GM21723 (cell line): ENCODE results near the gene TPSD1.
"Not testable (repeated sequence)": the region's sequence is repeated elsewhere in the genome, so short reads cannot be mapped to it uniquely, and the experiment has no call there.

Source experiments
- ATAC-seq: cut with Tn5 transposase; IDR thresholded peaks from one replicate; pipeline ENCODE4 v1.9.1; 2021; ENCODE audit warnings: mild to moderate bottlenecking, moderate library complexity; ENCODE audit not compliant: unreplicated experiment

Gene TPSD1

DNA sequence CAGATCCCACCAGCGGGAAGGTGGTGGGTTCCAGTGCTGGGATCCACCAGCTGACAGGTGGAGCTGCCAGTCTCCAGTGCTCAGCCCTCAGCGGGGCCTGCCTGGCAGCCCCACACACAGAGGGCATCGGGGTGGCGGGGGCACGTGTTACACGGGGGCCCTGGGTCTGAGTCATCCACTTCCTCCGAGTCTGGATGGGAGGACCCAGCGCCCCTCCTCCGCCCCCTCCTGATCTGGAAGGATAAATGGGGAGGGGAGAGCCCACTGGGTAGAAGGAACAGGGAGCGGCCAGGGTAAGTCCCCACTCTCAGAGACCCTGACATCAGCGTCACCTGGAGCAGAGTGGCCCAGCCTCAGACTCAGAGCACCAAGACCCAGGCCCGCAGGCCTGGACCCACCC, 15.4 kb upstream of the TPSD1 start, which contains the start of gene TPSAB1:
TPSAB1 (plus strand) TSS at position 270 of the 400 bp plus-strand sequence. CDS start 234 bp downstream, outside the sequence.
- ATAC-seq, result not testable (repeated sequence)

DNA sequence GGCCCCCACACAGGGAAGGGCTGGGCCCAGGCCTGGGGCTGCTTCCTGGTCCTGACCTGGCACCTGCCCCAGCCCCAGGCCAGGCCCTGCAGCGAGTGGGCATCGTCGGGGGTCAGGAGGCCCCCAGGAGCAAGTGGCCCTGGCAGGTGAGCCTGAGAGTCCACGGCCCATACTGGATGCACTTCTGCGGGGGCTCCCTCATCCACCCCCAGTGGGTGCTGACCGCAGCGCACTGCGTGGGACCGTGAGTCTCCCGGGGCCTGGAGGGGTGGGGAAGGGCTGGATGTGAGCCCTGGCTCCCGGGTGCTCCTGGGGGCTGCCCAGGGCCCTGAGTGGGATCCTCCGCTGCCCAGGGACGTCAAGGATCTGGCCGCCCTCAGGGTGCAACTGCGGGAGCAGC, 14.8 kb upstream of the TPSD1 start:
- not testable (repeated sequence) for ATAC-seq

DNA sequence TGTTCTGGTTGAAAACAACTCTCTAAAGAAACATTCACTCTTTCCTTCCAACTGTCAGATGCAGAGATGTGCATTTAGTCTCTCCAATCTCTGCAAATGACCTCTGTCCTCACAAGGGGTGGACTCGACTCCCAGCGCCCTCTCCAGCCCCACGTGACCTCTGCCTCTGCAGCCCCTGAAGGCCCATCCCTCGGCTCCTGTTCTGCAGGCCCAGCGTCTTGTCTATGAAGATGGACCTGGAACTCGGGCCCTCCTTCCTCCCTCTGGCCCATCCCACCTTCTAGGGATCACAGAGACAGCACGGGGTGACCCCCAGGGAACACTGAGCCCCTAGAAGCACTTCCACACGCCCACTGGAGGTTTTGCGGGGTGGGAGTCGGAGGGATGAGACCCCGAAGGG, 12.5 kb upstream of the TPSD1 start:
- ATAC-seq, result not testable (repeated sequence)

DNA sequence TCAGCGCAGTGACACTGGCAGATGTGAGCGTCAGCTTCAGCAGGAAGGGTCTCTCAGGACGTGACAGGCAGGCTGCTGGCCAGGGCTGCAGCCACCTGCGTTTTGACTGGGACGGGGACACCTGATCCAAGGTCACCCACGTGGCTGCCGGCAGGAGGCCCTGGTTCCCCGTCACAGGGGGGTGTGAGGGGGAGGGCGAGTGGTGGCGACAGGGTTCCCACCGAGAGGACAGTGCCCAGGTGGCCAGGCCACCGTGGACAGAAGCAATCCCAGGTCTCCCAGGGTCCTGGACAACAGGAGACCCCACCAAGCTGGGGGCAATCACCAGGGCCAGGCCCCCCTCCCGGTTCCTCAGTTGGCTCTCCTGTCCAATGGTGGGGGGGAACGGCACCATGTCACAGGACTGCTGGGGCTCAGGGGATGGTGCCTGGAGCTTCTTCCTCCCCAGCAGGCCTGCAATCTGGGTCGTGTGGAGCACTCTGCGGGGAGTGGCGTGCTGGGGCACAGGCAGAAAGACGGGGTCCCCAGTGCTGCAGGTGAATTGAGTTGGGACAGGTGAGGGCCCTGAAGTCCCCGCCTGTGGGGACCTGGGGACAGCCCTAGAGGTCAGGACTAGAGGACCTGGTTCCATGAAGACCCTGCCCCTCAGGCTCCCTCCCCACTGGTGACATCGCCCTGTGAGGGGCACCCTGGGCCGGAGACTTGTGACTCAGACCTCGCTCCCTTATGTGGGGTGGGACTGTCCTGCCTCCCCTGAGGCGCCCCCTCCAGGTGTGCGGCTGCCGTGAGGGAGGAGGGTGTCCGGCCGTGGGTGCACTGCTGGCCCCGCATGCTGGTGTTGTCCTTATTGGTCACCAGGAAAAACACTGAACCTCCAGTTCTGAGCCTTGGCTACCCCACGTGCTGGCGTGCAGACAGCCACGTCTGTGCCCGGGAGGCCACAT, 11.7 kb upstream of the TPSD1 start:
- ATAC-seq, result not testable (repeated sequence)

DNA sequence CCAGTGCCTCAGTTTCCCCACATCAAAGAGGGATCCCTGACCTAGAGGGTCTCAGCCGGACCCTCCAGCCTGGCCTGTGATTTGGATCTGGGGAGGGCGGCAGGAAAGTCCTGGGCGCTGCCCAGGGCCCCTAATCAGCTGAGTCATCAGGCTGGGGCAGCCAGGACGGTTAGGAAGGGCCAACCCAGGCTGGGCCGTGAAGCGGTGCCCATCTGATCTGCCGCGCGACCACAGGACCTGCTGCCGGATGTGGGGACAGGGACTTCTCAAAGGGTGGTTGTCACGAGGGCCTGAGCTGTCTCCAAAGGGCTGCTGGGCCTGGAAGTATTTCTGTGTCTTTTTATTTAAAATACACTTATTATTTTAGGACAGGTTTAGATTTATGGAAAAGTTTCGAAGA, 11.0 kb upstream of the TPSD1 start:
- no peak for ATAC-seq

DNA sequence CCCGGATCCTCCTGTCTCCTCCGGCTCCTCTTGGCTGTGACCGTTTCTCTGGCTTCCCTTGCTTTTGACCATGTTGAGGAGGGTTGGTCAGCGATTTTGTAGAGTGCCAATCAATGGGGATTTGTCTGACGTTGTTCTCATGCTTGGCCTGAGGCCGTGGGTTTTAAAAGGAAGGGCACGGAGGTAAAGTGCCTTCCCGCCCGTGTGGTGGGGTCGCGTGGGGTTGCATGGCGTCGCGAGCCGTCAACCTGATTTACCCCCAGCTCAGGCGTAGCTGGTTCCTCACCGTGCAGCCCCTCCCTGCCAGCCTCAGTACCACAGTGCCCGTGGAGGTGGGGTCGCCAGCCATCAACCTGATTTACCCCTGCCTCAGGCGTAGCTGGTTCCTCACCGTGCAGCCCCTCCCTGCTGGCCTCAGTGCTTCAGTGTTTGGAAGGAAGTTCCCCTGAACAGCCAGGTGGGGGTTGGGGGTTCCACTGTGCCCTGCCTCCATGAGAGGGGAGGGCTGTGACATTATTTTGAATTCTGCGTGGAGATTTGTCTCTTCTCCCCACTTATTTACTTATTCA, 10.3 kb upstream of the TPSD1 start:
- ATAC-seq, result no peak

DNA sequence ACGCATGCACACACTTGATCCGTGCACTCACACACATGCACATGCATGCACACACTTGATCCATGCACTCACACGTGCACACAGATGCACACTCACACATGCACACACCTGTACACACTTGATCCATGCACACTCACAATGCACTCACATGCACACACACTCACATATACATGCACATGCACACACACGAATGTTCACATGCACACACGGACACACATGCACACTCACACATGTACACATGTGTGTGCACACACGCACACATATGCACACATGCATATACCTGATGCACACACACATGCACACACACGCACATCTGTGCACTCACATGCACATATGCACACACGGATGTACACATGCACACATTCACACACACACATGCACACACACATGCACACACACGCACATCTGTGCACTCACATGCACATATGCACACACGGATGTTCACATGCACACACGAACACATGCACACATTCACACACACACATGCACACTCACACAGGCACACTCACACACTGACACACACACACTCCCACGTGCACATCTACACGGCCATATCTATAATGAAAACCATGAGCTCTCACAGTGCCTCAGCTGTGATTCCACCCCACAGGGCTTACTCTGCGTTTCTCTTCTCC, 7.8 kb upstream of the TPSD1 start:
- ATAC-seq, result not testable (repeated sequence)

DNA sequence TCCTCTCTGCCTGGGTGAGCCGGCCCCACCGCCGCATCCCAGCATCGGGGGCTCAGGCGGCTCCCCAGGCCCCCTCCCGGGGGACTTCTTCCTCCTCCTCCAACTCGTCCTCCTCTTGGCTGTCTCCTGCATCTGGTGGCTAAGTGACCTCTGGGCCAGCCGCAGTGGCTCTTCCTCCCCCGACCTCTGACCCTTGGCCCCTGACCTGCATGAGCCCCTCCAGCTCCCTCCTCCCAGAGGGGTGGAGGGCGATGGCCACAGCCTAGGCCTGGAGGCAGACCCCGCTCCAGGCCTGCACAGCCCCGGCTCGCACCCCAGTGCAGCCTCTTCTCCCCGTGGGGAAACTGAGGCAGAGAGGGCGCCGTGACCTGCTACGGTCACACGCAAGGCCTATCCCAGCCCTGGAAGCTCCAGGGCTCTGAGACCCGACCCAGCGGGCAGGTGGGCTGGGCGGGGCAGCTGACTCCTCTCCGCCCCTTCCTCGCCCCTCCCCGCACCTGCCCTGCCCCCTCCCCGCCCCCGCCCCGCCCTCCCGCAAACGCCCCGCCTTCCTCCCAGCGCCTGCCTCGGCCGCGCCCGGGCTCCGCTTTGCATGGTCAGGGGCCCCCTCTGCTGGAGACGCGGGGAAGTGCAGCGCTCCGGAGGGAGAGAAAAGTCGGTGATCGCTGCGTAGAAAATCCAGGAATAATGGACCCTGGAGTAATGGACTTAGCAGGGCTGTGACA, 6.7 kb upstream of the TPSD1 start:
- not testable (repeated sequence) for ATAC-seq

DNA sequence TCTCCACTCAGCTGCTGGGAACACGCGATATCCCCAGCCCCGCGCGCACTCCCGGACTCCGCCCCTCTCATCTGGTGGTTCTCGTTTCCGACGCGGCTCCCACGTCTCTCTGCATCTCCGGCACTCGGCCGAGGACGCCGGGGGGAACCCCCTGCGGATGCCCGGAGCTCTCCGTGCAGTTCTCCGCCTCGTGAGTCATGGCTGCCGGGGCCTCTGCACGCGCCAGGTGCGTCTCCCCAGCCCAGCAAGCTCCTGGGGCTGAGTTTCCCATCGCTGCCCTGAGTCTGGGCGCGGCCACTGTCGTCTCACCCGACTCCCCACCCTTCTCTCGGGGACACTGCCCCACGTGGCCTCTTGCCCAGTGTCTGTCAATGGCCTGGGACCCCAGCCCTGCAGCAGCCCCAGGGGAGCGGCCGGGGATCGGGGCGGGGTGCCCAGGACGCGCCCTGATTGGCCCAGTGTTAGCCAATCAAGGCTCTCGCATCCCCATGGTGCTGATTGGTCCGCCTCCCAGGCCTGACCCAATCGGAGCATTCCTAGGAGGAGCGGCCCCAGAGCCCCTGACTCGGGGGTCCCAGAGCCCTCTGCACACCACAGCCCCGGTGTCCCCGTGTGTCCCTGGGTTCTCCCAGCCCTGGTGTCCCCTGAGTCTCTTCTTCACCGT, 2.0 kb upstream of the TPSD1 start:
- ATAC-seq, result not testable (repeated sequence)

DNA sequence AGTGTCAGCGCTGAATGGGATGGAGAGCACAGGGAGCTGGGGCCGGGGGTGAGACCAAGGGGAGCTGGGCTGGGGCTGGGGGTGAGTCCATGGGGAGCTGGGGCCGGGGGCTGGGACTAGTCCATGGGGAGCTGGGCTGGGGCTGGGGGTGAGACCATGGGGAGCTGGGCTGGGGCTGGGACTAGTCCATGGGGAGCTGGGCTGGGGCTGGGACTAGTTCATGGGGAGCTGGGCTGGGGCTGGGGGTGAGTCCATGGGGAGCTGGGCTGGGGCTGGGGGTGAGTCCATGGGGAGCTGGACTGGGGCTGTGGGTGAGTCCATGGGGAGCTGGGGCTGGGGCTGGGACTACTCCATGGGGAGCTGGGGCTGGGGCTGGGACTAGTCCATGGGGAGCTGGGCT, 1.0 kb upstream of the TPSD1 start:
- not testable (repeated sequence) for ATAC-seq

DNA sequence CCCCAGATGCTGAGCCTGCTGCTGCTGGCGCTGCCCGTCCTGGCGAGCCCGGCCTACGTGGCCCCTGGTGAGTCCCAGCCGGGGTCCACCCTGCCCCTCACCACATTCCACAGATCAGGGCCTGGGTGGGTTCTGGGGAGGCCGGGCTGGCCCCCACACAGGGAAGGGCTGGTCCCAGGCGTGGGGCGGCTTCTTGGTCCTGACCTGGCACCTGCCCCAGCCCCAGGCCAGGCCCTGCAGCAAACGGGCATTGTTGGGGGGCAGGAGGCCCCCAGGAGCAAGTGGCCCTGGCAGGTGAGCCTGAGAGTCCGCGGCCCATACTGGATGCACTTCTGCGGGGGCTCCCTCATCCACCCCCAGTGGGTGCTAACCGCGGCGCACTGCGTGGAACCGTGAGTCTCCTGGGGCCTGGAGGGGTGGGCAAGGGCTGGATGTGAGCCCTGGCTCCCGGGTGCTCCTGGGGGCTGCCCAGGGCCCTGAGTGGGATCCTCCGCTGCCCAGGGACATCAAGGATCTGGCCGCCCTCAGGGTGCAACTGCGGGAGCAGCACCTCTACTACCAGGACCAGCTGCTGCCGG, 516 bp downstream of the TPSD1 start:
- ATAC-seq, result not testable (repeated sequence)

DNA sequence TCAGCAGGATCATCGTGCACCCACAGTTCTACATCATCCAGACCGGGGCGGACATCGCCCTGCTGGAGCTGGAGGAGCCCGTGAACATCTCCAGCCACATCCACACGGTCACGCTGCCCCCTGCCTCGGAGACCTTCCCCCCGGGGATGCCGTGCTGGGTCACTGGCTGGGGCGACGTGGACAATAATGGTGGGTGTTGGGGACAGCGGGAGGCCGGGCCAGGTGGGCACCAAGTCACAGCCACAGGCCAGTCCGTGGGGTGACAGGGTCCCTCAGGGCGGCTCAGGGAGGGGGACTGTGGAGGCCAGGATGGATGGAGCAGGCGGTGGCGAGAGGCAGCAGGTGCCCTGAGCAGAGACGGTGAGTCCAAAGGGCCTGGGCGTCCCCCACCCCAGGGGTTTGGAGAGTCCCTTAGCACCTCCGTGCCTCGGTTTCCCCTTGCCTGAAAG, 1.0 kb downstream of the TPSD1 start:
- no peak for ATAC-seq

DNA sequence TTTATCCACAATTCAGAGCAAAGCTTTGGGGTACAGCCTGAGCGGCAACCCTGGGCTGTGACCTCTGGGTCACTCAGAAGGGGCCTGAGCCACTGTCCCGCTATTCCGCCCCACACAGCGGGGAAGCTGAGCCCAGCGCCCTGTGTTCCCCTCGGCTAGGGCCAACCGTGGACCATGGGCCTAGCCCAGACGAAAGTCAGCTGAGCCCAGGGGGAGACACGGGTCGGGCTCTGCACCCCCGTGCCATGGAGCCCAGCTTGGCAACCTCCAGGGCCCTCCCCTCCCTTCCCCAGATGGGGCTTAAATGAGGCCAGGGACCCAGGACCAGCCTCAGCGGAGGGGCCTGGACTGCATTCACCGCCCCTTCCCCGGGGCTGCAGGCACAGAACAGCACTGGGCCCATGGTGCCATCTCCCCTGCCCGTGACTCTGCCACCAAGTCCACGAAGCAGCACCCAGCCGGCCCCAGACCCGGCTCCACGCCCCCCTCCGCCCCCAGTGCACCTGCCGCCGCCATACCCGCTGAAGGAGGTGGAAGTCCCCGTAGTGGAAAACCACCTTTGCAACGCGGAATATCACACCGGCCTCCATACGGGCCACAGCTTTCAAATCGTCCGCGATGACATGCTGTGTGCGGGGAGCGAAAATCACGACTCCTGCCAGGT, 1.8 kb downstream of the TPSD1 start:
- ATAC-seq, result no peak

DNA sequence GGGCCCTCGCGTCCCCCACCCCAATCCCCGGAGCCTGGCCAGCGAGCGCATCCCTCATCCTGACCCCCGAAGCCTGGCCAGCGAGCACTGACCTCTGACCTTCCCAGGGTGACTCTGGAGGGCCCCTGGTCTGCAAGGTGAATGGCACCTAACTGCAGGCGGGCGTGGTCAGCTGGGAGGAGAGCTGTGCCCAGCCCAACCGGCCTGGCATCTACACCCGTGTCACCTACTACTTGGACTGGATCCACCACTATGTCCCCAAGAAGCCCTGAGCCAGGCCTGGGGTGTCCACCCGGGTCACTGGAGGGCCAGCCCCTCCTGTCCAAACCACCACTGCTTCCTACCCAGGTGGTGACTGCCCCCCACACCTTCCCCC, 2.3 kb downstream of the TPSD1 start:
- ATAC-seq, result no peak

DNA sequence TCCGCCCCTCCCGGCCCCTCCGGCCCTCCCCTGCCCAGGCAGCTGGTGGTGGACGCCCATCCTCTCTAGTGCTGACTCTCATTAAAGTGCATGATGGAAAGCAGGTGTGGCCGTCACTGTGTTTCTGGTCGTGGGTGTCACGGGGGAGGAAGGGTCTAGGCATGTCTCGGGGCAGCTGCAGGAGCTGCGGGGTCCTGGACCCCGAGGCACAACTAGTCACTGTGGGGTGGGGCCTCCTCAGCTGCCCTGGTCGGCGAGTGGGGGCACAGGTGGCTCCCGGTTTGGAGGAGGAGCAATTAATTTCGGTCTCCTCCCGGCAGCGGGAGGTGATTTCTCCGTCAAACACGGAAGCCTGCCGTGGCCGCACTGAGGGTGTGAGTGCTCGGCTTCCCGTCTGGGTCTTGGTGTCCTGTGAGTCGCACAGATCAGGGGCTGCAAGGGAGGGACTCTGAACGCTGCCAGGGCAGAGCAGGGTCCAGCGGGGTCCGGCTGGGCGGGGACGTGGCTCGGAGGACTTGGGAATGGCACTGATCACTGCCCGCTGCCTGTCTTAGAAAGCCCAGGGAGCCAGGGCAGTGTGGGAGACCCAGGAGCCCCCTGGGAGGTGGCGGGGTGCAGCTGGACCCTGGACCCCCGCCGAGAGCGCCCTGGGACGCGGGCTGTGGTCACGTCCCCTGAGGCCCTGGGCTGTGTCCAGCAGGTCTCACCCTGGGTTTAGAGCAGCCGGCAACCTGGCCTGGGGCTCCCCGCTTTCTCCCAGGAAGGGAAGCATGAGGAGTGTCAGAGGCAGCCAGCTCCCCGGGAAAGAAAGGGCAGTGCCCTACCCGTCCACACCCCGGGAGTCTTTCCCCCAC, 3.3 kb downstream of the TPSD1 start:
- no peak for ATAC-seq

DNA sequence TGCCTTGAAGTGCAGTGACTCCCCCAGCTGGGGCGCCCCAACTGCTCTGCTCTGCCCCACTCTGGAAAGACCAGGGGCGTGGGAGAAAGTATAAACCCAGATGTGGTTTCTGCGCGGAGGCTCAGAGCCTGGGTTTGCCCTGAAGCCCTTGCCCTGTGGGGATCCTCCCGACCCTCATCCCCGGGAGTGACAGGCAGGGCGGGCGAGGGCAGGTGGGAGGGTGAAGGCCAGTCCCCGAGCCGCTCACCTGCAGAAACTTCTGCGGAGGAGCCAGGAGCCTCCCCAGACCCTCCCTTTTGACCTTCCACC, 3.8 kb downstream of the TPSD1 start:
- no peak for ATAC-seq

DNA sequence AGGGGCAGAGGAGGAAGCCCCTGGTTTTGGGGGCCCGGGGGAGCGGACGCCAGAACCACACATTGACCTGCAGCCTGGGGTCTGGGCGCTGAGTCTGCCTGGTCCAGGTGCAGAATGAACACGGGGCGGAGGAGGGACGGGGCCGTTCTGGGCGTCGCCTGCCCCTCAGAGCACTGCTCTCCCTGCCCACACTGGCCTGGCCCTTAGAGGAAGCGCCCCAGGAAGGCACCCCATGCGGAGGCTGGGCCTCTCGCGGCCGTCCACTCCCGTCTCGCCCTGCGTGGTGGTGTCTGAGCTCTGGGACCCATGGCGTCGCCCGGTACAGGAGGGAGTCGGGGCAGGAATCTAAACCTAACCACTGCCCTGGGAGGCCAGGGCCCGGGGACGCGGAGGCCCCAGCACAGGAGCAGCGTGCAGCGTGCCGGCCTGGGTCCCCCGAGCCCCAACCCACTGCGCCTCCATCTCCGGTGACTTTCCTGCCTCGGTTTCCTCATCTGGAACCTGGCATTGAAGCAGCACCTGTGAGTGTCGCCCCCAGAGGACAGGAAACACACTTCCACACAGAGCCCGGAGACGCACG, 4.3 kb downstream of the TPSD1 start:
- ATAC-seq, result no peak

DNA sequence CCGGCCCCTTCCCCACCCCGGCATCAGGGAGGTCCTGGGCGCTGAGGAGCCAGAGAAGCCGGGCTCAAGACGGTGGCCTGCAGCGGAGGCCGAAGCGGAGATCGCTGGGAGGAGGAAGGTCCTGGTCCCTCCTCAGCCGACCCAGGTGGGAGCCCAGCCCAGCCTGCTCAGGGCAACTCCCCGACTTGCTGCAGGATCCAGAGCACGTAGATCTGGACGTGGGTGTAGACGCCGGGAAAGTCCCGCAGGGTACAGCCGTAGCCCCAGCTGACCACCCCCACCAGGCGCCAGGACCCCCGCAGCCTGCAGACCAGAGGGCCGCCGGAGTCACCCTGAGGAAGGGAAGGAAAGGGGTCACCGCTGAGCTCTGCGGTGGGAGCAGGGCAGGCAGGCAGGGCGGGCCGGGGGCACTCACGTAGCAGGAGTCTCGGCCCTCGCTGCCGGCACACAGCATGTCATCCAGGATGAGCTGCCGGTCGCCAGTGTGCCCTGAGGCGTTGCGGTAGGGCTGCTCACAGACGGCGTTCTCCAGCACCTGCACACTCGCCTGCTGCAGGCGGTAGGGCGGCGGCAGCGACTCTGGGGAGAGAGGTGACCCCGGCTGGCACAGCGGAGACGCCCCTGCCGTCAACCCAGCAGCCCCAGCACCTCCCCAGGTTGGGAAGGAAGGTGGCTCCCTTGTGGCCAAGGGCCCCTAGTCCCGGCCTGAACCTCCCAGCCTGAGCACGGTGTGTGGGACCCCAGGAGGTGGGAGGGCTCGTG, 5.4 kb downstream of the TPSD1 start:
- ATAC-seq, result no peak
